GM19238 (cell line): Measurements from ENCODE around the gene NUP205.
A peak's percentile ranks its signal among the peaks of the same experiment; 100 is the strongest.
"Not testable (repeated sequence)": the region's sequence is repeated elsewhere in the genome, so short reads cannot be mapped to it uniquely, and the experiment has no call there.

Source experiments
- DNase-seq: peaks from one replicate; pipeline ENCODE4 v3.0.0; 2011; ENCODE audit warnings: low spot score; ENCODE audit not compliant: insufficient read length

The NUP205 gene

DNA sequence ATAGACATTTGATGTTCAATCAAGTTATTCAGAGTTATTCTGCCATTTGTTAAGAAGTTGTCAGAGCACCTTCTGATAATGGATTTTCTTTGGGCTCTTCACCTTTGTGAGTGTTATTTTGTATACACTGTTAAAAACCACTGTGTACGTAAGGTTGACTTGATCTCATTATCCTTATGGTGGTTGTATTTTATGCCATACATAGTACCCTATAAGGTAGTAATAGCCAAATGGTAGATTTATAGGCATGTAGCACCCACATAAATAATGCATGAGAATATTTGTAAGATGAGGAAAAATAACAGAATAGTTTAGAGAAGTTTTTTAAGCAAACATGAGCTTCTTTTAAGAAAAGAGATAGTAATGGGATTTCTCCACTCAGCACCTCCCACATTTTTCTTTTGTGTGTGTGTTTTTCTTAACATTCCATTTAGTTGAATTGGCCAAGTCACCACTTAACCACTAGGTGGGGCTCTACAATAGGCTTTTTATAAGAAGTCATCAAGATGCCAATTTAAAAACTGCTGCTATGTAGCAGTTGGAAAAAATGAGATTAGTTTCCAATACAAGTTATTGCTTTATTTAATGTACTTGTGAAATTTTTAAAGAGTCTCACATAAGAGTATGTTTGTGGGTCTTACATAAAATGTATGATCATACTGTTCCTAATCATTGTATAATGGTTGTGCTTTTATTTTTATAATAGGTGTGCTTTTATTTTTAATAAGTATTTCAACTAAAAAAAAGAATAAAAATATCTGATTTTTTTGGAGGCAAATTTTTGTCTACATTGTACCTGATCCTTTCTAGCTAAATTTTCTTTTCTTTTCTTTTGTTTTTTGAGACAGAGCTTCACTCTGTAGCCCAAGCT, 63.5 kb downstream of the NUP205 start:
- DNase-seq, result no peak

DNA sequence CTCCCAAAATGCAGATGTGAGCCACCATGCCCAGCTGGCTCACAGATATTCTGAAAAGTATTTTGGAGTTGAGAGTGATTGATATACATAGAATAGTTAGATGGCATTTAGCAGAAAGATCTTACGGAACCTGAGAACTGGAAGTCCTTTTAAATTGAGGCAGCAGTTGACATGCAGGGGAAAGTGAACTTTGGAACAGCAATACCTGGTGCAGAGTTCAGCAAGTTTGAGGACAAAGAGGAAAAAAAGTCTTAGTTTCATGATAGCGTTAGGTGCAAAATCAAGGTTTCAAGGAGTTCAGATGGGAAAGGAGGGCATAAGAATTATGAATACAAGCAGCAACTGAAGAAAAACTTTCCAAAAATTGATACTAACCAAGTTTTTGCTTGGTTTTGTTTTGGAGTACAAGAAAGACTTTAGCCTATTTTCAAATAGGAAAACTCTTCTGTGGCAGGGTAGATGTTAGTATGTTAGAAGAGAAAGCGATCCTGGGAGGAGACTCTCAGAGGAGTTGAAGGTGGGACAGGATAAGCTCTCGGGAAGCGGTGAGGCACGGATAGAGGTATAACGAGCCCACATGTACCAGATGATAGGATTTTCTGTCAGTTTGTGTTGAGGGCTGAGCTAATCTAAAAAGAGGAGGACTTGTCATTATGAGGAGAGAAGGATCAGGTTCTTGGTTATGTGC, 76.6 kb downstream of the NUP205 start:
- no peak for DNase-seq

DNA sequence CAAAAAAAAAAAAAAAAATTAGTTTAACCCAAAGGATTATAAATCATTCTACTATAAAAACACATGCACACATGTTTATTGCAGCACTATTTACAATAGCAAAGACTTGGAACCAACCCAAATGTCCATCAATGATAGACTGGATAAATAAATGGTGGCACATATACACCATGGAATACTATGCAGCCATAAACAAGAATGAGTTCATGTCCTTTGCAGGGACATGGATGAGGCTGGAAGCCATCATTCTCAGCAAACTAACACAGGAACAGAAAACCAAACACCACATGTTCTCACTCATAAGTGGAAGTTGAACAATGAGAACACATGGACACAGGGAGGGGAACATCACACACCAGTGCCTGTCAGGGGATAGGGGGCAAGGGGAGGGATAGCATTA, 82.0 kb downstream of the NUP205 start:
- DNase-seq, result not testable (repeated sequence)

GRCh38 chr7:135644154-135644553, 86.4 kb downstream of the NUP205 start:
- no peak for DNase-seq

DNA sequence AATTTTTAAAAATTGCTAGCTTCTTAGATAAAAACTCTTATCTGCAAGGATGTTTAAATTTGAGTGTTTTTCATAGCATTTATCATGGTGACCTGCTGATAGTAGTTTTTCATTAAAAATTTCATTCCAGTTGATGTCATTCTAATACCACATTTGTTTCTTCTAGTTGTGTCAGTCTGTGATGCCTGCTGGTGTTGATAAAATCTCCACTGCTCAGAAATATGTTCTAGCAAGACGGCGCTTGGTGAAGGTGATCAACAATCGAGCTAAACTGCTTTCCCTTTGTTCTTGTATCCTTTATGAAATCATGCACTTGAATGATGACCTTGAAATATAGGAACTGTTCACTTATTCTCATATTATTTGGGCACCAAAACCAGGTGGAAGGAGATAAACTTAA, 87.0 kb downstream of the NUP205 start:
- DNase-seq, result no peak

DNA sequence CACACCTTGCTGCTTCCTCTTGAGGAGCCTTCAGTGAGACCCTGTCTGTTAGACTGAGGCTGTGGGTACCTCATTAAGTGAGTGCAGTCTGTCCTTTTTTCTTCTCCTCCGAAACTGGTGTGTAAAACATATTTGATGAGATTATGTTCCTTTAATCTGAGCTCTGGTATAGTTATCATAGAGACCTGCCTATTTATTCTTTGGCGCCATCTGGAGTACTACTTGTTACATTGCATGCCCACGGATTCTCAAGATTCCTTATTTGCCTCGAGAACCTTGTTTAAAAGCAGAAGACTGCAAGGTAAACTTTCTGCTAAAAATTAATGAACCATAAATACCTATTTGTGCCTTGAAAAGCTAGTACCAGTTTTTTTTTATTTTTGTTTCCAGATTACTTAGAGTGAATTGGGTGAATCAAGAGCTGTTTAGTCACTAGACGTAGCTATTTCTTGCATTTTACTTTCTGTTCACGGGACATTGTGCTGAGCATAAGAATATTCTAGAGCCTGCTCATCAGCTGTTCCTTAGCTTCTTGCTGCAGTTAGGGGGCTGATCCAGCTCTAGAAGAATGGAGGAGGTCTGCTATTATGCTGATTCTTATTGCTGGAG, 87.7 kb downstream of the NUP205 start:
- no peak for DNase-seq

DNA sequence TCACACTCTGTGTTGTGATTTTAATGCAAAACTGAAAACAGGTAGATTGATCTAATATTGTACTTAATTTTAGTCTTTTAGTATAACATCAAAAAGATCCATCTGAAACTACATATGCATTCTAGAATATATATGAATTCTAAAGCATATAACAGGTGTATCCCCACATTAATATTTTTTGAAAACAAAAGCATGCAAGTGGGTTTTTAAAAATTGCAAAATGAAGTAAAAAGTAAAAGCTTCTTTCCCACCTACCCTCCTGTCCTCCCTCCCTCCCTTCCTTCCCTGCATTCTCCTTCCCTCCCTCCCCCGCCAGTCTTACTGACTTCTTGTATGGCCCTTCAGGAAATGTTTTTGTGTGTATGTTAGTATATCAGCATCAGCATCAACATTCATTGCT, 90.0 kb downstream of the NUP205 start:
- no peak for DNase-seq

GRCh38 chr7:135648235-135648634, 90.5 kb downstream of the NUP205 start:
- no peak for DNase-seq

DNA sequence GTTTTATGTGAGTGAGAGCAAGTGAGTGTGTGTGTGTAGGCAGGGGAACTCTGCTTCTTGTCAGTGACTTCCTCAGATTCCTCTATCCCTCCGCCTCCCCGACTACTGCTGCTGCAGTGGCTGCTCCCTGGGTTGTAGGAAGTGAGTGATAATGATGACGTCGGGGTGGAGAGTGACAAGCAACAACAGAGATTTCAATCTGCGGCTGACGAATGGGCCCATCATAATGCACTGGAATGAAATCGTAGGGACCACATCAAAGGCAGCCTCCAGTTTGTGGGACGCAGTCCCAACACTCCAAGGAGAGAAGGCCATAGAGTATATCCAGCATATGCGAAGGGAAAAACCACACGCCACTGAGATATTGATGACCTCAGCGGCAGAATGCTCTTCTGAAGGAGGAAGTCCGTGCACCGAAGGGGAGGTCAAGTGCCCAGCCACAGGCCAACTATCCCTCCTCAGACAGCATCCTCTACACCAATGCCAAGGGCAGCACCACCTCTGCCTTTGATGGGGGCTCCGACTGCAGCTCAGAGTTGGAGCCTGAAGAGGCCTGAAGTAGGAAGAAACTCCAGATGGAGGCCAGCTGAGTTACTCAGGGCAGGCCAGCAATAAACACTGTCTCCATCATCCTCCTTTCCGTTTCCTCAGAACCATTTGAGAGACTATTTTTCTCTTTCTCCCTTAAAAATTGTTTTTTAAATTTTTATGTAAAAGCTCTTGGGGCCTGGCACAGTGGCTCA, 93.3 kb downstream of the NUP205 start:
- DNase-seq, result no peak

- no peak for DNase-seq
Observed at GRCh38 chr7:135653340-135654080, 95.8 kb downstream of the NUP205 start.

DNA sequence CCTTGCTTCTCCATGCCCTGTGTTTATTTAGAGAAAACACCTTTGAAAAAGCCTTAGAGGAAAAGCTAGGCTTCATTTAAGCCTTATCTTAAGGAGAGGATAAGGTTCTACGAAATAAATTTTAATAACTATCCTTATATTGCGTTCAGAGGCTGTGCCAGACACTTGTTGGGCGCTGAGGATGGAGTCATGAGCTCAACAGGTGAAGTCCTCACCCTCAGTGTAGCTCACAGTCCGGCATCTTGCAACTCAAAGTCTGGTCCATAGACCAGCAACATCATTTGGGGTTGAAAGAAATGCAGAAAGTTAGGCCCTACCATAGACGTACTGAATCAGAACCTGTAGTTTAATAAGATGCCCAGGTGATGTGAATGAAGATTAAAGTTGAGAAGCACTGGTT, 100.8 kb downstream of the NUP205 start:
- no peak for DNase-seq

DNA sequence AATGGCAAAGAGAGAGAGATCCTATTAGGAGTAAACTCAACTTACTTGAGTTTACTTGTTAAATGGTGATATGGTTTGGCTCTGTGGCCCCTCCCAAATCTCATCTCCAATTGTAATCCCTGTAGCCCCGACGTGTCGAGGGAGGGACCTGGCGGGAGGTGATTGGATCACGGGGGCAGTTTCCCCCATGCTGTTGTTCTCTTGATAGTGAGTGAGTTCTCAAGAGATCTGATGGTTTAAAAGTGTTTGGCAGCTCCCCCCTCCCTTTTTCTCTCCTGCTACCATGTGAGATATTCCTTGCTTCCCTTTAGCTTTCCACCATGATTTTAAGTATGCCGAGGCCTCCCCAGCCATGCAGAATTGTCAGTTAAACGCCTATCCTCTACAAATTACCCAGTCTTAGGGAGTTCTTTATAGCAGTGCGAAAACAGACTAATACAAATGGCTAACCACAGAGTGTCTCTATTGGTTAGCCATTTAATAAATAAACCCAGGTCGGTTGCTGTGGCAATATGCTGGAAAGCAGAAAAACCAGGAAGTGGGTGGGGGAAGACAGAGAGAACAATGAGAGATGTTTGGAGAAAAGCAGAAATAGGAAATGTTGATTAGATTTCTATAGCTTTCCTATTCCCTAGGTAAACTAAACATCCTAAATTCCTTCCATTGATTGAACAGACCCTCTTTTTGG, 101.6 kb downstream of the NUP205 start:
- no peak for DNase-seq

DNA sequence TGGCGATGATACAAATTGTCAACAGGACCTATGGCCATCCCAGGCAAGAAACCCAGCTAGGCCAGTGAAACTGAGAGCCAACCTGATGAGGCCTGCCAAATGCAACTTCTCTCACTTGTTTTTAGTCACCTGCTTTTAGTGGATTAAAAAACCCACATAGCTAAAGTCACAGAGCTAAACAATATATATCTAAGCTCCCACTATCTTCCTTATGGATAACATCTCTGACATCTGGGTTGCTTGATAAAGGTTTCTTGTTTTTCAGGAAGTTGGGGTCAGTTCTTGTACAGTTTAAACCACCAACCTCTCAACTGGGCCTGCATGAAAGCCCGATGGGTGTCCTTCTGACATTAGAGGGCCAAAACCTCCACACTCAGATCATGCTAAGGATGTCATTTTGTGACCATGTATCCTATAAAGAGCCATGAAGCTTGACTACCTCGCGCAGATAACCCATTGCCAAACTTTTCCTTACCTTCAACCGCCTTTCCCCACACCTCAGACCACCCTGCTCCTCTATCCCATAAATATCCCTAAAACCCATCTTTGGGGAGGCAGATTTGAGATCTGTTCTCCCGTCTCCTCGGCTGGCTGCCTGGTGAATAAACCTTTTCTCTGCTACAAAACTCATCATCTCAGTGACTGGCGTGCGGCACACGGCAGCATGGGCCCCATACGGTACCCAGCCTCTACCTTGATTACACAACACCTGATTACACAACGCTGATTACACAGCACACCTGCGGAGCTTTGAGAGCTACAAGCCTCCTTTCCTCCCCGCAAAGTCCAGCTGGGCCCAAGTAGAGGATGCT, 103.8 kb downstream of the NUP205 start:
- DNase-seq, result no peak

- DNase-seq, result no peak
Observed at GRCh38 chr7:135662123-135662372, 104.3 kb downstream of the NUP205 start.

DNA sequence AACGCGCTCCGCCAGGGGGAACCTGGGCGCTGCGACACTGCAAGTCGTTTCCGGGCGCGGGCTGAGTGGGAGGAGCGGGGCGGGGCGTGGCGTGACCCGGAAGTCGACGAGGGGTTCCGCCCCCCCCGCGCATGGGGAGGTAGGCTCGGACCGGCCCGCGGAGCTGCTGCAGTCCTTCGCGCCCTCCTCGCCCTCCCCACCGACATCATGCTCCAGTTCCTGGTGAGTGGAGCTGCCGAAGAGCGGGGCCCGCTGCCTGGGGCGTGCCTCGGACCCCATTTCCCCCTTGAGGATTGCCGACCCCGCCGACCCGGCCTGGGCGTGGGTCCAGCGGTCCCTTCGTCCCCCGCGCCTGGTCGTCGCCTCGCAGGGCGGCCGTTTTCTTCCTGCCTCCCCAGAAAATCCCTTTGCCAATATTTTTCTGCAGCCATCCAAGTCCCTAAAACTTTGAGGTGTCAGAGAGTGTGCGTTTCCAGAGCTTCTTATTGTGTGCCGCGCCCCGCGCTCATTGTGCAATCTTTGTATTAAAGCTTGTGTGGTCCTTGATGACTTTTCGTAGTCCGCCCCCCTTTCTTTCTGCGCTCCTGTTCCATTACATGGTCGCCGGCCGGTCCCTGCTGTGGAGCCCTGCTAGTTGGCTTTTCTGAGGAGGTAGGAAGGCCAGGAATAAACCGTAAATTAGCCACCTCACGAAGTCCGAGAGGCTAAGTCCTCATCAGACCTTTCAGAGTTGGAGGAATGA, 104.8 kb downstream of the NUP205 start, which contains the start of gene STMP1:
Gene STMP1, plus strand, starts transcription at position 142 of the 742 bp plus-strand sequence.
- peak; percentile 90 for DNase-seq

DNA sequence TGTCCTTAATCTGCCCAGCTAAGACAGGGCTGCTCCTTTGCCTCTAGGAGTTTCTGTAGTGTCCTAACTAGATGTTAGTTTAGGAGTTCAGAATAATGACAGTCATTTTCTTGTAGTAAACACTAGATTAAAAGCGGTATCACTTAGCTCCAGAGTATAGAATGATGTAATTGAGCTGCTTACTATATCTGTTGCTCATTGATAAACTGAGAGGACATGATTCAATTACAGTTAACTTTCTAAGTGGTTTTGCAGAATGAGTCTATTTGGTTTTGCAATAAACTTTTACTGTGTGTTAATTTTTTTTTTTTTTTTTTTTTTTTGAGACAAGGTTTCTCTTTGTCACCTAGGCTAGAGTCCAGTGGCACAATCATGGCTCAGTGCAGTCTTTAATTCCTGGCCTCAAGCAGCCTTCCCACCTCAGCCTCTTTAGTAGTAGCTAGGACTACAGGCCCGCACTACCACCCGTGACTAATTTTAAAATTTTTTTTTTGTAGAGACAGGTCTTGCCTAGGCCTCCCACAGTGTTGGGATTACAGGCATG, 106.4 kb downstream of the NUP205 start:
- no peak for DNase-seq

- no peak for DNase-seq
Observed at GRCh38 chr7:135665042-135665441, 107.3 kb downstream of the NUP205 start.

GRCh38 chr7:135666156-135666555, 108.4 kb downstream of the NUP205 start:
- no peak for DNase-seq

DNA sequence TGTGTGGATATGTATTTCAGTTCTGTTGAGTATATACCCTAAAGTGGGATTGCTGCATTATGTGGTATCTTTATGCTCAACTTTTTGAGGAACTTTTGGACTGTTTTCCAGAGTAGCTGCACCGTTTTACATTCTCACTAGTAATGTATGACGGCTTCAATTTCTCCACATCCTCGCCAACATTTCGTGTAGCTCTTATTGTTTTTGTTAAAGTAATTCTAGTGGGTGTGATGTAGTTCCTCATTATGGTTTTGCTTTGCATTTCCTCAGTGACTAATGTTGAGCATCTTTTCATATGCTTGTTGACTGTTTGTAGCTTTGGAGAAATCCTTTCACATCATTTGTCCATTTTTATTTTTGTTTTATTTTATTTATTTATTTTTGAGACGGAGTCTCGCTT, 109.1 kb downstream of the NUP205 start:
- DNase-seq, result no peak
